Measurements from ENCODE around the gene ZNF107.
"Not testable (repeated sequence)": the region's sequence is repeated elsewhere in the genome, so short reads cannot be mapped to it uniquely, and the experiment has no call there.

The ZNF107 gene

DNA sequence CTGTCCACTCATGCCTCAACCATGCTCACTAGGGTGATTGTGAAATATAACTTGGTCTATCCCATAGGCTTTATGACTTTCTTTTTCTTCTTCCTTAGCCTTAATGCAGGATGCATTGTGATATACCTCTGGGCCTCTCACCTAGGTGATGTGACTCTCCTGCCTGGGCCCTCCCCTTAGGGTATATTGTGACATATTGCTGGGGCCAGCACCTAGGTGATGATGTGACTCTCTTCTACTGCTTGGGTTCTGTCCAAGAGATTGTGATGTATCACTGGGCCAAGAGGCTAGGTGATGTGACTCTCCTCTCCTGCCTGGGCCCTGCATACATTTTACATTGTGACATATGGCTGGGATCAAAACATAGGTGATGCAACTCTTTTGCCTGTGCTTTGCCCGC lies 14.7 kb upstream of the ZNF107 start:
- no peak for DNase-seq

DNA sequence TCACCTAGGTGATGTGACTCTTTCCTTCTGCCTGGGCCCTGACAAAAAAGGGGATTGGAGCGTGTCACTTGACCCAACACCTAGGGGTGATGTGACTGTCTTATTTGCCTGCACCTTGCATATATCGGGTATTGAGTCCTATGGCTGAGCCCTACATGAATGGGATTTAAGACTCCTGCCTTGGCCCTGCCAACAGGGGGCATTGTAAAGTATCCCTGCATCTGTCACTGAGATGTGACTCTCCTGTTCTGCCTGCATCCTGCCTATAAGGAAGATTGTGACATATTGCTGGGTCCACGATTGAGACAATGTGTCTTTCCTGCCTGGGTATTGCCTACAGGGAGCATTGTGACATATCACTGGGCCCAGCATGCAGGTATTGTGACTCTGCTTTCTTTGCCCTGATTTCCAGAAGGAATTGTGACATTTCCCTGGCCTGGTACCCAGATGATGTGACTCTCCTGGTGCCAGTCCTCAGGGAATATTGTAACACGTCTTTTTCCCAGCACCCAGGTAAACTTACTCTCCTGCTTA lies 14.2 kb upstream of the ZNF107 start:
- no peak for DNase-seq

DNA sequence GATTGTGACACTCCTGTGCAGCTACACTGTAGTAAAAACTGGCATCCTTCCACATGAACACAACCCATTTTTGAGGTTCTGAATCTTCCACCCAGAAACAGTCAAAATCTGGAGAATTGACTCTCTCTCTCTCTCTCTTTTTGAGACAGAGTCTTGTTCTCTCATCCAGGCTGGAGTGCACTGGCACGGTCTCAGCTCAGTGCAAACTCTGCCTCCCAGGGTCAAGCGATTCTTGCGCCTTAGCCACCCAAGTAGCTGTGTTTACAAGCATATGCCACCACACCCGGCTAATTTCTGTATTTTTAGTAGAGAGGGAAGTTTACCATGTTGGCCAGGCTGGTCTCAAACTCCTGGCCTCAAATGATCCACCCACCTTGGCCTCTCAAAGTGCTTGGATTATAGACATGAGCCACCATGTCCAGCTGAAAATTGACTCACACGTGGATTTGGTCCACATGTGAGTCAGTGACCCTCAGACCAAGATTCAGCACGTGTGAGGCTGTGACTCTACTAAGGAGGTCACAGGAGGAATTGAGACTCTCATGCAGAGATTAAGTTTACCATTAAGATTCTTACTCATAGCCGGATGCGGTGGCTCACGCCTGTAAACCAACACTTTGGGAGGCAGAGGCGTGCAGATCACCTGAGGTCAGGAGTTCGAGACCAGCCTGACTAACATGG lies 12.1 kb upstream of the ZNF107 start:
- DNase-seq: no peak

DNA sequence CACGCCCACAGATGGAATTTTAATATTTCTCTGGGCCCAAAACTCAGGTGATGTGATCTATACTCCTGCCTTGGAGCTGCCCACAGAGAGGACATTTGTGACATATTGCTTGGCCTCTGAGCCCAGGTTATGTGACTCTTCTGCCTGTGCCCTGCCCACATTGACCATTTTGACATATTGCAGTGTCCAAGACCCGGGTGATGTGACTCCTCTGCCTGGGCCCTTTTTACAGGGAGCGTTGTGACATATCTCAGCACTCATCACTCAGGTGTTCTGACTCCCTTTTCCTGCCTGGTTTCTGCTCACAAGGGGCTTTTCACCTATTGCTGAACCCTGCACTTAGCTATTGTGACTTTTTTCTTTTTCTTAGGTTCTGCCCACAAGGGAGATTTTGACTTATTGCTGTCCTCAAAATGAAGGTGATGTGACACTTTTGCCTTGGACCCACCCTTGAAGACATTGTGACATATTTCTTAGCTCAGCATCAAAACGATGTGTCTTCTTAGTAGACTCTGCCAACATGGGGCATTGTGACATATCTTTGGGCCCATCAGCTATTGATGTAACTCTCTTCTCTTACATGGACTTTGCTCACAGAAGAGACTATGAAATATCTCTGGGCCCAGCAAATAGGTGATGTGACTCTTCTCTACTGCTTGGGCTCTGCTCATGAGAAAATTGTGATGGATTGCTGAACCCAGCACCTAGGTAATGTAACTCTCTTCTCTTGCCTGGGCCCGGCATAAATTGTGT lies 11.0 kb upstream of the ZNF107 start:
- DNase-seq: no peak

DNA sequence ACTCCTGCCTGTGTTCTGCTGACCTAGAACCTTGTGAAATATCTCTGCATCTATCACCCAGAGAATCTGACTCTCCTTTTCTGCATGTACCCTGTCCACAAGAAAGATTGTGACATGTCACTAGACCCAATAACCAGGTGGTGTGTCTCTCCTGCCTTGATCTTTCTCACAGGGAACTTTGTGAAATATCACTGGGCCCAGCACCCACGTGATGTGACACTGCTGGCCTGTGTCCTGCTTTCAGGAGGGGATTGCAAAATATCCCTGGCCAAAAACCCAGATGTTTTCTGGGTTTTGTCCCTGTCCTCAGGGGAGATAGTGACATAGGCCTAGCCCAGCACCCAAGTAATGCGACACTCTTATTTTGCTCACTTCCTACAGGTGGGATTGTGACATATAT lies 10.1 kb upstream of the ZNF107 start:
- DNase-seq: no peak

DNA sequence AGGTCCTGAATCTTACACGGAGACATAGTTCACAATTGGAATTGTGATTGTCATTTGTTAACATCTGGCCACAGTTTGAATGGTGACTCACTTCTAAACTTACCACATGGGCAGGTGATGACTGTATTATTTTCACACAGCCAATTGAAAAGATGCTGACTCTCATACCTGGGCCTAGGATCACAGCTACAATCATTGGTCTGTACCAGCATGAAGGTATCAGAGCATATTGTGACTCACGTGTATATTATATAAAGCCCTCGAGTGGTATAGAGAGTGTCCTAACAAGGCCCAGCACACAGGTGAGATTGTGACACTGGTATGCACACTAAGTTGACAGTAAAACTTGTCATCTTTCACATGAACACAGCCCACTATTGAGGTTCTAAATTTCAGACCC lies 9.4 kb upstream of the ZNF107 start:
- DNase-seq: no peak

DNA sequence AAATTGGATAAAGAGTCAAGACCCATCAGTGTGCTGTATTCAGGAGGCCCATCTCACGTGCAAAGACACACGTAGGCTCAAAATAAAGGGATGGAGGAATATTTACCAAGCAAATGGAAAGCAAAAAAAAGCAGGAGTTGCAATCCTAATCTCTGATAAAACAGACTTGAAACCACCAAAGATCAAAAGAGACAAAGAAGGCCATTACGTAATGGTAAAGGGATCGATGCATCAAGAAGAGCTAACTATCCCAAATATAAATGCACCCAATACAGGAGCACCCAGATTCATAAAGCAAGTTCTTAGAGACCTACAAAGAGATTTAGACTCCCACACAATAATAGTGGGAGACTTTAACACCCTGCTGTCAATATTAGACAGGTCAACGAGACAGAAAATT lies 3.8 kb upstream of the ZNF107 start:
- not testable (repeated sequence) for DNase-seq

DNA sequence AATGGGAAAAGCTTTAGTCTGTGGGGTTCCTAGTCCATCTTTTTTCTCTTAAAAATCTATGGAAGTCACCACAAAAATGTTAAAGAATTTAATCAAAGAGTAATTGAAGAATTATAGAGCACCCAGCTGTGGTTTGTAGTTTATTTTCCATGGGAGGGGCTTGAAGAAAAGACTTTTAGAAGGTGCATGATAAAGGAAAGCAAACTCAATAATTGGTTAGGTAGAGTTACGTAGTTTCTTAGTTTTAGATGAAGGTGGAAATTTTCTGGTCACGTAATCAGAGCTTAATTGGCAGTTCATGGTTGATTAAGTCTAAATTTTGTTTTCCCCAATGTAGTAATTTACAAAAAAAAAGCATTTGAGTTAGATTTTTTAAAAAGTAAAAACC lies 724 bp downstream of the ZNF107 start:
- DNase-seq: peak; percentile 32

DNA sequence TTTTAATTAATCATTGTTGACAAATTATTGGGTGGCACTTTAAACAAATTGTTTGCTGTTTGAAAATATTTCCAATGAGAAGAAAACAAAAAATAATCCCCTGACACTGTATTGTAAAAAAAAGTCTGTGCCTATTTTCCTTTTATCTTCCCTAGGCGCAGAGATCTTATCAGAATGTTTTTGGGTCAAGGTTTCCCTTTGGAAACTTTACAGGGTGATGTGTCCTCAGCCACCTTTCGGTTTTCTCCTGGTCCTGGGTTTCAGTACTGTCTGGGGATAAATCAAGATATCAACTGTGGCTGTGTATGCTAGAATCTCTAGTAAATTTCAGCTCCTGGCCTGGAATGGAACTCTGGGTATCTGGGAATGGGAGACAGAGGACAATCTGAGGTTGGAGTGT lies 1.4 kb downstream of the ZNF107 start:
- no peak for DNase-seq

DNA sequence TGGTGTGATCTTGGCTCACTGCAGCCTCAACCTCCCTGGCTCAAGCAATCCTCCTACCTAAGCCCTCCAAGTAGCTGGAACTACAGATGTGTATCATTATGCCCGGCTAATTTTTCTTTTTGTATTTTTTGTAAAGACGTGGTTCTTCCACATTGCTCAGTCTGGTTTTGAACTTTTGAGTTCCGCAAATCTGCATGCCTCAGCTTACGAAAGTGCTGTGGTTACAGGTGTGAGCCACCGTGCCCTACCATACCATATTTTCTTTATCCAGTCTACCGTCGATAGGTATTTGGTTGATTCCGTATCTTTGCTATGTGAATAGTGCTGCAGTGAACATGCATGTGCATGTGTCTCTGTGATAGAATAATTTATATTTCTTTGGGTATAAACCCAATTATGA lies 6.5 kb downstream of the ZNF107 start:
- DNase-seq: no peak

DNA sequence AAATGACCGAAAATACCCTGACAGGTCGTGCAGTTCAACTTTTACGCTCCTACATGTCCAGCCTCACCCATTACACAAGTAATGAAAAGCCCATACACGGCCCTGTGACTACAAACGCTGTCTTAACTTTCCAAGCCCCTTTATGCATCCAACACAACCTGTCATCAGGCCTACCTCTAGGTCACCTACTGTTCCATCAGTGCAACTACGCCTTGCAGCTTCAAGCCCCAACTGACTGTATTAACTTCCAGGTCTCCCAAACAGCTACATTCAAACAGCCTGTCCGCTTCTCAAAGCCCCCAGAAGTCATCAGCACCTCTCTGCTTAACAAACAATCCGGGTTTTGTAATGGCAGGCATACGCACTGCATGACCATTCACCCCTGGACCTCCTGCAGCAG lies 19.2 kb downstream of the ZNF107 start:
- no peak for DNase-seq

DNA sequence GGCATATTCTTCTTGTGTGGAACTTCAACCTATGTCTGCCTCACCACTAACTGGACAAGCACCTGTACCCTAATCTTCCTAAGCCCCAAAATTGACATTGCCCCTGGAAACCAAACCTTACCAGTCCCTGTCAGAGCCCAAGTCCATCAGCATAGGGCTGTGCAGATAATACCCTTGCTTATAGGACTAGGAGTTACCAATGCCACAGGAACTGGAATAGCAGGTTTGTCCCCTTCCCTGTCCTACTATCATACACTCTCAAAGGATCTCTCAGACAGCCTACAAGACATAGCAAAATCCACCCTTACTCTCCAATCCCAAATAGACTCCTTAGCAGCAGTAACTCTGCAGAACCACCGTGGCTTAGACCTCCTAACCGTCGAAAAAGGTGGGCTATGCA lies 19.8 kb downstream of the ZNF107 start:
- no peak for DNase-seq

DNA sequence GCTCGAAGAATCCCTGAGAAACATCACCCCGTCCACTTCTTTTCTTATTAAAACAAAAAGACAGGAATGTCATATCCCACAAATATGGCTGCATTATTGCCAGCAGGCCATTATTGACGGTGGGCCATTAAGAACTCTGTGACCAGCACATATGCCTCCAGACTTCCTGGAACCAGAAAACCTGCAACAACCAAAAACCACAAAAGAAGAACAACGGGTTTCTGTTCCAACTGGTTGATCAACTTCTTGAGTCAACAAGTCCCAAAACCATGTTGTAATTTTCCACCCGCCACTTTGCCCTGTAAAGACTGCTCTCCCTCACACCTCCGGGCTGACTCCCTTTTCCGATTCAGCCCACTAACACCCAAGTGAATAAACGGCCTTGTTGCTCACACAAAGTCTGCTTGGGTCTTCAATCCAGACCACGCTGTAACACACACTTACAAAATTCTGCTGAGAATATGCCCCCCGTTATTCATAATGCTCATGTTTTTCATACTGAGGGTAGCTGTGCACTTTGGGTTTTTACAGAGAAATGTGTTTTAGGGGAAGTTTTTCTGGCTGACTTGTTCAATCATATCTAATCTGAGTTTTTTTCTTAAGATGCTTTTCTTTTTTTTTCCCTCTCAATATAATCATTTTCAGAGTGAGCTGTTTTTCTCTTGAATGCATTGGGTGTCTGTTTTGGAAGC lies 20.7 kb downstream of the ZNF107 start:
- no peak for DNase-seq

DNA sequence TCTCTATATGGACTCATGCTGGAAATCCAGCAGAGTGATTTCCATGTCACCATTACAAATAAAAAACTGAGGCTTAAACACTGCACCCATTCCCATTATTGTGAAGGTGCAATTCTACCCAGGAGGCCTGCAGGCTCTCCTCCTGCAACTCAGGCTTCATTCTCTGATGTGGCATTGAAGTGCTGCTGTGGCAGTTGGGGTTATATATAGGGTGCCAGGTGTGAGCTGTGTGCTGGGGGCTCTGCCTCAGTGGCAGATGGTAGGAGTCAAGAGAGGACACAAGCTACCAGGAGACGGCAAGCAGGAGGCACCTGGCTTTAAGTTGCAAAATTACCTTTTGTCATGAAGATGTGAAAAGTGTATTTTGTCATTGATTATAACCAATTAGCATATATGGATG lies 21.3 kb downstream of the ZNF107 start:
- DNase-seq: no peak

DNA sequence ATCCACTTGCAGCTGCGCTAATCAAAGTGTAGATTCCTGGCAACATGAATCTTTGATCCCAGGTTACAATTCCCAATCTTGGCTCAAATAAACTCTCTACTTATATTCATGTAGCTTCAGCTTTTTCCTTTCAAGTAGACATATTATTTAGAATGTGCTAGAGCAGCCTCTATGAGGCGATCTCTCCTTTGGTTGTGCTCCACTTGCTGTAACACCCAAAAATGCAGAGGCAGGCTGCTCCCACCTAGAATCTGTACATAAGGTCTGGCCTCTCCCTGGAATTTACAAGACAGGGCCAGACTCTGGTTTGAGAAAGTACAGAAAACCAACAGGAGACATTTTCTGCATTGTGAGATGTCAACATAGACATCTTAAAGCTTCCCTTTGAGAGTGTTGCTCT lies 23.1 kb downstream of the ZNF107 start:
- no peak for DNase-seq

DNA sequence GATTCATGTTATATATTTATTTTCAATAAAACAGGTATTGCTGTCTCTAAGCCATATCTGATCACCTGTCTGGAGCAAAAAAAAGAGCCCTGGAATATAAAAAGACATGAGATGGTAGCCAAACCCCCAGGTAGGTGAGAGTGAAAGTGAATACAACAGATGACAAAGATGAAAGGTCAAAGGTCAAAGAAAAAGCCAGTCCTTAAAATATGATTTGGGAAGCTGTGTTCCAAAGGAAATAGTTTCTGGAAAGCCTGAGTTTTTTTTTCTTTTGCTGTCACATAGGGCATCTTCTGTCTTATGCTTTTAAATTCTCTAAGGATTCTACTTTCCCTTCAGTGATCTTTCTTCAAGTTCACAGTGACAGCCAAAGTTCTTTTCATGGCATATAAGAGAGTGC lies 25.9 kb downstream of the ZNF107 start:
- DNase-seq: no peak

DNA sequence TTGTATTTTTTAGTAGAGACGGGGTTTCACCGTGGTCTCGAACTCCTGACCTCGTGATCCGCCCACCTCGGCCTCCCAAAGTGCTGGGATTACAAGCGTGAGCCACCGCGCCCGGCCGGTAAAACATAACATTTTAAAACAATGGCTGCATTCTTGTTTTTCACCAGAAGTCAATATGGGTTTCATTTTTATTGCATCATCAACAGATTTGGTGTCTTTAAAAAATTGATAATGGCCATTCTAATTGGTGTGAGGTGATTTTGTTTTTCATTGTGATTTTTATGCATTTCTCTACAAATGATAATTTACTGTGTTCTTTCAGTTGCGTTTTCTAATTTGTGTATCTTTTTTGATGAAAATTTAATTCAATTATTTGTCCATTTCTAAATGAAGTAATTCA lies 31.9 kb downstream of the ZNF107 start:
- not testable (repeated sequence) for DNase-seq

DNA sequence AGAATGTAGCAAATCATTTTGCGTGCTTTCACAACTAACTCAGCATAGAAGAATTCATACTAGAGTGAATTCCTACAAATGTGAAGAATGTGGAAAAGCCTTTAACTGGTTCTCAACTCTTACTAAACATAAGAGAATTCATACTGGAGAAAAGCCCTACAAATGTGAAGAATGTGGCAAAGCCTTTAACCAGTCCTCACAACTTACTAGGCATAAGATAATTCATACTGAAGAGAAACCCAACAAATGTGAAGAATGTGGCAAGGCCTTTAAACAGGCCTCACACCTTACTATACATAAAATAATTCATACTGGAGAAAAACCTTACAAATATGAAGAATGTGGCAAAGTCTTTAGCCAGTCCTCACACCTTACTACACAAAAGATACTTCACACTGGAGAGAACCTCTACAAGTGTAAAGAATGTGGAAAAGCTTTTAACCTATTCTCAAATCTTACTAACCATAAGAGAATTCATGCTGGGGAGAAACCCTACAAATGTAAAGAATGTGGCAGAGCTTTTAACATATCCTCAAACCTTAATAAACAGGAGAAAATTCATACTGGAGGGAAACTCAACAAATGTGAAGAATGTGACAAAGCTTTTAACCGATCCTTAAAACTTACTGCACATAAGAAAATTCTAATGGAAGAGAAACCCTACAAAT lies 40.8 kb downstream of the ZNF107 start:
- no peak for DNase-seq

DNA sequence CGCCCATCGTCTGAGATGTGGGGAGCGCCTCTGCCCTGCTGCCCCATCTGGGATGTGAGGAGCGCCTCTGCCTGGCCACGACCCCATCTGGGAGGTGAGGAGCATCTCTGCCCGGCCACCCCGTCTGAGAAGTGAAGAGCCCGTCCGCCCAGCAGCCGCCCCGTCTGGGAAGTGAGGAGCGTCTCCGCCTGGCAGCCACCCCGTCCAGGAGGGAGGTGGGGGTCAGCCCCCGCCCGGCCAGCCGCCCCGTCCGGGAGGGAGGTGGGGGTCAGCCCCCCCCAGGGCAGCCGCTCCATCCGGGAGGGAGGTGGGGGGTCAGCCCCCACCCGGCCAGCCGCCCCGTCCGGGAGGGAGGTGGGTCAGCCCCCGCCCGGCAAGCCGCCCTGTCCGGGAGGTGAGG lies 52.0 kb downstream of the ZNF107 start:
- DNase-seq: not testable (repeated sequence)

DNA sequence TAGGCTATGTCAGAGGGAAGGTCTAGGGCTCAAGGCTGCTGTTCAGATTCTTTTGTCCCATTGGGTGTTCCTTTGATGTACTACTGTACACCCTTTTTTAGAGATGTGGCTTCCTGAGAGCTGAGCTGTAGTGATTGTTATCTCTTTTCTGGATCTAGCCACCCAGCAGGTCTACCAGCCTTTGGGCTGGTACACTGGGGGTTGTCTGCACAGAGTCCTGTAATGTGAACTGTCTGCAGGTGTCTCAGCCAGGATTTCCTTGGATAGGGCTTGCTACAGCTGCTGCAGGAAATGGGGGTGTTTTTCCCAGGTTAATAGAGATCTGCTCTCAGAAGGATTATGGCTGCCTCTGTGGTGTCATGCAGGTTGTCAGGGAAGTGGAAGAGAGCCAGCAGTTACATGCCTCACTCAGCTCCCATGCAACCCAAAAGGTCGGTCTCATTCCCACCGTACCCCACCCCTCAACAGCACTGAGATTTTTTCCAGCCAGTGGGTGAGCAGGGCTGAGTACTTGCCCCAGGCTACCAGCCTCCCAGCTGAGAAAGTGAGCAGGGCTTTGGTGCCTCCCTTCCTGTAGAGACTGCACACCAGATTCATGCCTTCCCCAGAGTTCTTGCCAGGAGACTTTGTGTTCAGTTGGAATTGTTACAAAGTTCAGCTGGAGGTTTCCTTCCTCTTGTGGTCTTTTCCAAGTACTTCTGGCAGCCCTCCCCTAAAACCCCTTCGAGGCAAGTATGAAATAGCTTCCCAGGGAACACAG lies 63.3 kb downstream of the ZNF107 start:
- DNase-seq: no peak

DNA sequence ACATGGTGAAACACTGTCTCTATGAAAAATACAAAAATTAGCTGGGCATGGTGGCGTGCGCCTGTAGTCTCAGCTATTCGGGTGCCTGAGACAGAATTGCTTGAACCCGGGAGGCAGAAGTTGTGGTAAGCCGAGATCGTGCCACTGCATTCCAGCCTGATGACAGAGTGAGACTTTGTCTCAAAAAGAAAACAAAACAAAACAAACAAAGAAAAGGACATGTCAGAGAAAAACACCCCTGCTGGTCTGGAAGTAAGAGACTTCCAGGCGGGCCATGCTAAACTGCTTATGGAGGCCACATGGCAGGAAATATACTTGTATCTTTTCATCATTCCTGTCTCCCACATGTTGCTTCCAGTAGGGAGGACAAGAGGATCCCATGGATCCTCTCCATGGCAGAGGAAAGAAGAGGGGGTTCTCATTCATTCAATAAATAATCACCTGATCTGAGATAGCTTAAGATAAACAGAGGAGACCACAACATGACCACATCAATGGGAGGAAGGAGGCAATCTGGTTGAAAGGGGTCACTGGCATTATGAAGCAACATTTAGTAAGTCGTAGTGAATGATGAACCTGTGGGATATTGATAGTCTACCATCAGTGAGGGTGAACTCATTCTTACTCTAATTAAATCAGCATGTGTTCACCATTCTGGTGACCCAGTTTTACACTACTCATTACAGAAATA lies 67.8 kb downstream of the ZNF107 start:
- no peak for DNase-seq

DNA sequence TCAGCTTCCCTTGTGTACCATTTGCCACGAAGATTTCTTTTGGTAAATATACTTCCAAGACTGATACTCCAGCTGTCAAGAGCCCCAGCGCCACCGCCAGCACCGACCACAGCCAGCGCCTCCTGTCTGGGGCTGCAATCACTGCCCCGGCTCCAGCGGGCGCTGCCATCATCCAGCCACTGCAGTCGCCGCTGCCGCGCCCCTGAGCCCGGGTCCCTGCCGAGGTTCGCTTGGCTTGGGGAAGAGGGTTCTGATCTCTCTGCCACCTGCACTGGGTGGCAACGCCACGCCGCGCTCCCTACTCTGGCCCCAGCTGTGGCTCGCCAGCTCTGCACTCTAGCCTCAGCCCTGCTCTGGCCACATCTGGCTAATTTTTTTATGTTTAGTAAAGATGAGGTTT lies 70.6 kb downstream of the ZNF107 start:
- no peak for DNase-seq
